Endothelial cell of umbilical vein (primary cell): ENCODE measurements around the gene TSPAN15. TPM values are rescaled to one million over a fixed set of nuclear protein-coding genes. Genes with fewer than 3 reads are reported as not detected.

ENCODE experiments used
- BruUV-seq: library from RNA; stranded (reverse); fragments of 400-500 nt; replicated peaks from 2 replicates; lab custom pipeline; 2021; lab: Mats Ljungman, UMichigan
- CTCF ChIA-PET: fragments of 300-600, 350-600 bp; sonication (Branson Sonifier 250); formaldehyde crosslinking; loops from one replicate; lab custom pipeline; 2021; ENCODE audit warnings: antibody characterized with exemption, inconsistent platforms; lab: Charles Lee
- POLR2A ChIA-PET: fragments of 300-600, 350-600 bp; sonication (Branson Sonifier 250); formaldehyde crosslinking; loops from one replicate; lab custom pipeline; 2021; ENCODE audit warnings: antibody characterized with exemption, inconsistent platforms; lab: Charles Lee
- DNase-seq: peaks from one replicate; pipeline ENCODE4 v3.0.0-alpha.2; 2011; ENCODE audit warnings: low read depth, low spot score
- FAIRE-seq: peaks from 2 replicates; lab custom pipeline; 2011; peaks lifted over from hg19 to GRCh38; lab: Jason Lieb, UNC
- H2AFZ ChIP-seq: 2 replicates; pipeline ENCODE4 v1.6.0; 2012; ENCODE audit warnings: low read depth, low read length, control low read depth, inconsistent platforms
- H3K27ac ChIP-seq: 2 replicates; pipeline ENCODE4 v1.5.1; 2011; ENCODE audit warnings: low read depth, mild to moderate bottlenecking, control low read depth, low read length, moderate library complexity; ENCODE audit not compliant: insufficient read depth
- H3K27me3 ChIP-seq, 2 experiments: 2 replicates each; pipeline versions ENCODE4 v1.6.0 to v1.6.1; 2011; ENCODE audit warnings: low read length in 2 of 2, mixed read lengths in 1 of 2; ENCODE audit not compliant: control insufficient read depth in 2 of 2, insufficient read depth in 2 of 2
- H3K36me3 ChIP-seq, 2 experiments: 2 replicates in 1 of 2; 3 replicates in 1 of 2; pipeline ENCODE4 v1.5.1; 2011; ENCODE audit warnings: low read length in 2 of 2, mild to moderate bottlenecking in 1 of 2, moderate library complexity in 1 of 2; ENCODE audit not compliant: control insufficient read depth in 2 of 2, insufficient read depth in 2 of 2; ENCODE audit errors: extremely low read depth in 1 of 2
- H3K4me1 ChIP-seq: 3 replicates; pipeline ENCODE4 v1.5.1; 2011; ENCODE audit warnings: mild to moderate bottlenecking, low read length; ENCODE audit not compliant: control insufficient read depth, insufficient read depth; ENCODE audit errors: extremely low read depth
- H3K4me2 ChIP-seq: 2 replicates; pipeline ENCODE4 v1.6.1; 2011; ENCODE audit warnings: low read length, control low read depth, mixed read lengths; ENCODE audit not compliant: insufficient read depth
- H3K4me3 ChIP-seq, 3 experiments: fragments of 200-600 bp in 1 of 3; sonication (generic), shearing (Covaris generic) in 1 of 3; replicated peaks in 1 of 3; 2 replicates each; pipeline ENCODE4 v1.5.1; 2011 to 2016; ENCODE audit warnings: control low read depth in 3 of 3, low read length in 3 of 3, mild to moderate bottlenecking in 2 of 3, inconsistent platforms in 1 of 3, low read depth in 1 of 3, moderate library complexity in 1 of 3; ENCODE audit not compliant: insufficient read depth in 1 of 3
- H3K79me2 ChIP-seq: 2 replicates; pipeline ENCODE4 v1.6.0; 2012; ENCODE audit warnings: low read length, inconsistent platforms; ENCODE audit not compliant: control insufficient read depth, insufficient read depth
- H3K9ac ChIP-seq: replicated peaks from 2 replicates; pipeline ENCODE3; 2011; ENCODE audit warnings: low read length, control low read depth; ENCODE audit not compliant: insufficient read depth; ENCODE audit errors: extremely low read depth
- H3K9me1 ChIP-seq: replicated peaks from 3 replicates; pipeline ENCODE4 v1.6.0; 2011; ENCODE audit warnings: mild to moderate bottlenecking, low read length; ENCODE audit not compliant: control insufficient read depth, insufficient read depth; ENCODE audit errors: extremely low read depth
- H3K9me3 ChIP-seq: replicated peaks from 2 replicates; pipeline ENCODE4 v1.5.1; 2012; ENCODE audit warnings: low read length, inconsistent platforms; ENCODE audit not compliant: control insufficient read depth, insufficient read depth
- H4K20me1 ChIP-seq: replicated peaks from 2 replicates; pipeline ENCODE3; 2011; ENCODE audit warnings: mild to moderate bottlenecking, low read length; ENCODE audit not compliant: control insufficient read depth, insufficient read depth; ENCODE audit errors: extremely low read depth
- EZH2 ChIP-seq: IDR thresholded peaks from 2 replicates; pipeline ENCODE4 v1.6.1; 2012; ENCODE audit warnings: borderline replicate concordance, low read depth, mild to moderate bottlenecking, moderate library complexity, low read length, inconsistent platforms; ENCODE audit not compliant: severe bottlenecking
- FOS ChIP-seq: IDR thresholded peaks from 2 replicates; pipeline ENCODE4 v1.6.1; 2011; ENCODE audit warnings: mild to moderate bottlenecking, low read length, moderate library complexity, borderline replicate concordance; ENCODE audit not compliant: insufficient read depth
- GATA2 ChIP-seq: IDR thresholded peaks from 2 replicates; pipeline ENCODE4 v1.7.0; 2011; ENCODE audit warnings: low read depth, mild to moderate bottlenecking, moderate library complexity, mixed read lengths, low read length; ENCODE audit not compliant: insufficient read length, insufficient read depth
- JUN ChIP-seq: IDR thresholded peaks from 2 replicates; pipeline ENCODE4 v1.6.1; 2011; ENCODE audit warnings: borderline replicate concordance, low read depth; ENCODE audit not compliant: insufficient read length, insufficient read depth
- MAX ChIP-seq: IDR thresholded peaks from 2 replicates; pipeline ENCODE4 v1.6.1; 2011; ENCODE audit not compliant: insufficient read depth, insufficient read length
- MYC ChIP-seq: IDR thresholded peaks from one replicate; pipeline ENCODE4 v1.6.1; 2011; ENCODE audit warnings: mild to moderate bottlenecking, low read depth, low read length
- POLR2A ChIP-seq: IDR thresholded peaks from 2 replicates; pipeline ENCODE4 v1.6.1; 2012; ENCODE audit warnings: low read depth, mild to moderate bottlenecking, control low read depth, low read length
- POLR2AphosphoS5 ChIP-seq: IDR thresholded peaks from 2 replicates; pipeline ENCODE4 v1.6.1; 2012; ENCODE audit warnings: low read depth, mild to moderate bottlenecking, control low read depth, low read length, moderate library complexity; ENCODE audit not compliant: insufficient read depth
- dilution Hi-C: fragments of 300-500 bp; cut with MboI; formaldehyde crosslinking; loops from one replicate; pipeline ENCODE4 v1.15.0; 2019; ENCODE audit warnings: low sequenced_read_pairs; ENCODE audit not compliant: extremely low pct_ligation_motif_present
- intact Hi-C: fragments of 100-400 bp; cut with micrococcal nuclease; formaldehyde crosslinking; loops from one replicate; pipeline ENCODE4 v1.10.0; 2022
- polyA plus RNA-seq, 4 experiments: library from polyadenylated mRNA; depleted of rRNA in 3 of 4; stranded (reverse) in 3 of 4; unstranded in 1 of 4; fragments of >200 nt; gene quantifications; 2 replicates each; pipeline versions ENCODE4 v1.2.1 to v1.2.3, GENCODE V29; 2011 to 2012; ENCODE audit warnings: missing spikeins in 1 of 4
- total RNA-seq: library from RNA; stranded (reverse); gene quantifications from 2 replicates; pipeline ENCODE4 v1.2.3, GENCODE V29; 2021
- TF ChIP-seq, protein P1 (sequence below), 2 donors: IDR thresholded peaks; 1 replicate in 1 of 2; 2 replicates in 1 of 2; pipeline ENCODE4 v1.5.1; 2011; ENCODE audit warnings: low read length in 2 of 2, mild to moderate bottlenecking in 2 of 2, moderate library complexity in 2 of 2, control low read depth in 1 of 2, inconsistent platforms in 1 of 2, low read depth in 1 of 2; ENCODE audit not compliant: insufficient read depth in 1 of 2; ENCODE audit errors: extremely low read depth in 1 of 2

TSPAN15 gene
- total and polyA plus RNA-seq, 2 donors (not counting 3 experiments of a cell fraction or from before 2014, with no cell fraction given): 78.4 to 189 TPM

GRCh38 chr10:69461243-69462025 is 10.2 kb downstream of the TSPAN15 start:
- Histone ChIP-seq H3K4me2 (no peak overlapping the region), H3K27me3 (no peaks in the 10 kb centered on the region), H3K27ac (no peak overlapping the region), H3K9ac (no peak overlapping the region), H2AFZ (no peak overlapping the region), H3K4me3 (no peak overlapping the region), H4K20me1 (no peaks in the 10 kb centered on the region), H3K36me3 (peaks cover 0 to 5% of the 10 kb centered on the region in 2 experiments), H3K79me2 (peaks cover 19% of the 10 kb centered on the region), H3K9me3 (no peaks in the 10 kb centered on the region), H3K9me1 (no peaks in the 10 kb centered on the region), H3K4me1 (peaks cover 28% of the 10 kb centered on the region)
- DNase-seq: peak; percentile 56
- no TSS peak for BruUV-seq
- intact Hi-C loops: no loop called here
- FAIRE-seq: peak; percentile 21
- ChIA-PET CTCF (interaction anchor here (0.6 to 1.5 kb wide), 4 partner anchors 11 to 401 kb away, joined by 3 to 6 read pairs (median 4); no protein-coding TSS in a partner anchor), POLR2A (interaction anchor here (0.7 kb wide), 1 partner anchor 10 kb away, joined by 7 read pairs; no protein-coding TSS in a partner anchor)
- TF ChIP-seq MAX (no peak), POLR2A (no peak), POLR2AphosphoS5 (no peak), JUN (no peak), FOS (no peak), EZH2 (no peak), GATA2 (no peak), MYC (no peak)
- TF ChIP-seq, protein P1, sequence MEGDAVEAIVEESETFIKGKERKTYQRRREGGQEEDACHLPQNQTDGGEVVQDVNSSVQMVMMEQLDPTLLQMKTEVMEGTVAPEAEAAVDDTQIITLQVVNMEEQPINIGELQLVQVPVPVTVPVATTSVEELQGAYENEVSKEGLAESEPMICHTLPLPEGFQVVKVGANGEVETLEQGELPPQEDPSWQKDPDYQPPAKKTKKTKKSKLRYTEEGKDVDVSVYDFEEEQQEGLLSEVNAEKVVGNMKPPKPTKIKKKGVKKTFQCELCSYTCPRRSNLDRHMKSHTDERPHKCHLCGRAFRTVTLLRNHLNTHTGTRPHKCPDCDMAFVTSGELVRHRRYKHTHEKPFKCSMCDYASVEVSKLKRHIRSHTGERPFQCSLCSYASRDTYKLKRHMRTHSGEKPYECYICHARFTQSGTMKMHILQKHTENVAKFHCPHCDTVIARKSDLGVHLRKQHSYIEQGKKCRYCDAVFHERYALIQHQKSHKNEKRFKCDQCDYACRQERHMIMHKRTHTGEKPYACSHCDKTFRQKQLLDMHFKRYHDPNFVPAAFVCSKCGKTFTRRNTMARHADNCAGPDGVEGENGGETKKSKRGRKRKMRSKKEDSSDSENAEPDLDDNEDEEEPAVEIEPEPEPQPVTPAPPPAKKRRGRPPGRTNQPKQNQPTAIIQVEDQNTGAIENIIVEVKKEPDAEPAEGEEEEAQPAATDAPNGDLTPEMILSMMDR (IDR thresholded peaks at IDR 0.05; ENCODE audit: extremely low read depth in 1 of 2, insufficient read depth in 1 of 2, low read depth in 1 of 2, low read length in 2 of 2): no peak
- dilution Hi-C loops: no loop called here
